Right ventricle myocardium inferior (tissue), 1 donor: Measurements from ENCODE around the gene ENO4. TPM values are rescaled to one million over a fixed set of nuclear protein-coding genes. Genes with fewer than 3 reads are reported as not detected.

Source experiments
- ATAC-seq: fragments of 200-7000 bp; cut with Tn5 transposase; one replicate; pipeline ENCODE4 v1.9.1; 2020; ENCODE audit warnings: mild to moderate bottlenecking, moderate library complexity
- DNase-seq: peaks from one replicate; pipeline ENCODE4 v3.0.0; 2021; ENCODE audit errors: missing footprints
- intact Hi-C: fragments of 100-400 bp; cut with DNase I; formaldehyde crosslinking; loops from one replicate; pipeline ENCODE4 v1.11.0; 2022
- total RNA-seq: library from RNA; stranded (reverse); fragmentation: NEBNext Ultra II Directional; extraction: Animal tissue kit (Norgen Biotek cat#: 25700); gene quantifications from one replicate; pipeline ENCODE4 v1.2.1, GENCODE V29; 2021
- donor health status: DM: no; HTN: yes; CAD: no; lungs with severe emphysema.

Gene ENO4
- total RNA-seq, 1 donor from 2014 or later = not detected

- no peak for DNase-seq
- intact Hi-C loops = no loop called here
- no peak for ATAC-seq
Observed at GRCh38 chr10:116861796-116862195, 12.5 kb downstream of the ENO4 start.

- no peak for ATAC-seq
- intact Hi-C loops = no loop called here
- DNase-seq = no peak
Observed at GRCh38 chr10:116864436-116864835, 15.1 kb downstream of the ENO4 start.

DNA sequence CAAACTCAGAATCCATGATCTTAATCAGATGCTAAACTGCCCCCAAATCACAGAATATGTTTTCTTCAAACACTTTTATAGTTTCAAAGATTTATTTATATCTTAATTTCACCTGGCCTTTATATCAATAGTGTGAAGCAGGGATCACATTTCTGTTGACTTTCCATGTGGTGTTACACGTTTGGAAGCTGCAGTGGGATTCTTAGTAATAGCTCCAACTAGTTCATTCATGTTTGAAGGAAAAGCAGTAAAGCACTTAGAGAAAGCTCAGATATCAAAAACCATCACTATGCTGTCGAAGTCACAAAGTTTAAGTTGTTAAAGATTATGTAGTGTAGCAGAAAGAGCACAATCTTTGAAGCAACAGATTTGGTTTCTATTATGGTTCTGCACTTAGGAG is 16.8 kb downstream of the ENO4 start:
- ATAC-seq (no peak), DNase-seq (no peak)
- intact Hi-C loops = no loop called here

DNA sequence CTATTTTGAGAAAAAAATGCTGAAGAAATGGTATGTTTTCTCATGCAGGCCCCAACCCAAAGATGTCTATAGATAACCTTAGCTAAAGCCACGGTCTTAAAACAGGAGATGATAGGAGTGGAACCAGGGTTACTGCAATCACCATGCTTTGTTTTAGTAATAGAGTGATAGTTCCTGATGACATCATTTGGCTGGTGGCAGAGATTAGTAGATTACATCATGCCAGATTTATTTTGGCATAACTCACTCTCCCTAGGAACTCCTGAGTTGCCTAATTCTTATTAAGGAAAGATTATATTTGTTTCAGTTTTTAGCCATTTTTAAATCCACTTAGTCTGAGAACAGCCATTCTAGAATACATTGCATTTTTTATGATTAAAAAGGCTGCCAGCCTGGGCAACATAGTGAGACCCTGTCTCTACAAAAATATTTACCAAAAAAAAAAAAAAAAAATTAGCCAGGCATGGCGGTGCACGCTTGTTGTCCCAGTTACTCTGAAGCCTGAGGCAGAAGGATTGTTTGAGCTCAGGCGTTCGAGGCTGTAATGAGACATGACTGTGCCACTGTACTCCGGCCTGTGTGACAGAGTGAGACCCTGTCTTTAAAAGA is 17.8 kb downstream of the ENO4 start:
- no peak for DNase-seq
- intact Hi-C loops = no loop called here
- ATAC-seq = no peak

- ATAC-seq (no peak), DNase-seq (no peak)
- intact Hi-C loops = no loop called here
Observed at GRCh38 chr10:116868198-116868676, 18.9 kb downstream of the ENO4 start.

- intact Hi-C loops = no loop called here
- no peak for ATAC-seq
- no peak for DNase-seq
Observed at GRCh38 chr10:116868722-116869121, 19.4 kb downstream of the ENO4 start.

DNA sequence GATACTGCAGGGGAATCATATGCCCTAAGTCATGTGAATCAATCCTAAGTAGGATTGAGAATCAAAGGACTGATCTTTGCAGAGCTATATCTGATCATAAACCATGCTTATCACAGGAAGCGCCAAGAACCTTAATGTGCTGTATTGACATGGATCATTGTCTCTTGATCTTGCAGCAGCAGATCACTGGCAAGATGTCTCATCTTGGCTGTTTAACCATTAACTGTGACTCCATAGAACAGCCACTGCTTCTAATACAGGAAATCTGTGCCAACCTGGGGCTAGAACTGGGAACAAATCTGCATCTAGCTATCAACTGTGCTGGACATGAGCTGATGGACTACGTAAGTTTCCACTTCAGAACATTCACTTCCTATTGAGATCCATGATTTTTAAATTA is 21.6 kb downstream of the ENO4 start:
- ATAC-seq (no peak), DNase-seq (no peak)
- intact Hi-C loops = no loop called here

- ATAC-seq = no peak
- intact Hi-C loops = no loop called here
- no peak for DNase-seq
Observed at GRCh38 chr10:116873134-116873533, 23.8 kb downstream of the ENO4 start.

DNA sequence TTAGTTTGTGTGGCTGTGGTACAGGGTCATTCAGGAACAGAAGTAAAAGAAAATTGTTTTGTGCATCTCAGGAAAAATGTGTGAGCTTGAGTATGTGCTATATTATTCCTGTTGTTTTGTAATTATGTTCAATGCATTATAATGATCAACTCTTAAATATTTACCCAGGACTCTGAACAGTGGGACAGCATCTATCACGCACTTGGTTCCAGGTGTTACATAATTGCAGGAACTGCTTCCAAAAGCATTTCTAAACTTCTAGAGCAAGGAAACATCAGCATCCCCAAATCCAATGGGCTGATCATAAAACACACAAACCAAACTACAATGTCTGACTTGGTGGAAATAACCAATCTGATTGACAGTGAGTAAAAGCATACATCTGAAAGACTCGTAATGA is 26.6 kb downstream of the ENO4 start:
- DNase-seq (no peak), ATAC-seq (no peak)
- intact Hi-C loops = no loop called here

GRCh38 chr10:116877391-116877790 is 28.1 kb downstream of the ENO4 start:
- ATAC-seq (no peak), DNase-seq (no peak)
- intact Hi-C loops = no loop called here

DNA sequence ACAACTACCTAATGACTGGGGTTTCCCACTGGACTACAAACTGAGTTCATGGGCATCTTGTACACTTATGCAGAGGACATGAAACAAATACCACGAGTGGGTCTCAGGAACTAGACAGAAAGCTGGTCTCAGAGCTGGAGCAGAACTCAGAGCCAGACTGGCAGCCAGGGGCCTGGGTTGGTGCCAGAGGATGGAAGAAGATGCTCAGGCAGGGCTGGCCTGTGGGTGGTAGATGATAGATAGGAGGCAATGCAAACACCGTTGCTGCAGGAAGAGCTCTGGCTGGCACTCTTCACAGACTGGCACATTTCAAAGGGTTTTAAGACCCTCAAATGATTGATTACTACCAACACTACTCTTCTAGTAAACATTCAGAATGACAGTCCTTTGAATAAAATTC is 28.8 kb downstream of the ENO4 start:
- ATAC-seq (no peak), DNase-seq (no peak)

GRCh38 chr10:116879817-116880216 is 30.5 kb downstream of the ENO4 start:
- DNase-seq (no peak), ATAC-seq (no peak)
- intact Hi-C loops = no loop called here

More for the DNA sequence above, 28.8 kb downstream of the ENO4 start:
- intact Hi-C loops = no loop called here

GRCh38 chr10:116880716-116881482 is 31.6 kb downstream of the ENO4 start:
- intact Hi-C loops = no loop called here
- no peak for ATAC-seq
- no peak for DNase-seq

GRCh38 chr10:116882639-116883038 is 33.3 kb downstream of the ENO4 start:
- ATAC-seq = no peak
- intact Hi-C loops = no loop called here

DNA sequence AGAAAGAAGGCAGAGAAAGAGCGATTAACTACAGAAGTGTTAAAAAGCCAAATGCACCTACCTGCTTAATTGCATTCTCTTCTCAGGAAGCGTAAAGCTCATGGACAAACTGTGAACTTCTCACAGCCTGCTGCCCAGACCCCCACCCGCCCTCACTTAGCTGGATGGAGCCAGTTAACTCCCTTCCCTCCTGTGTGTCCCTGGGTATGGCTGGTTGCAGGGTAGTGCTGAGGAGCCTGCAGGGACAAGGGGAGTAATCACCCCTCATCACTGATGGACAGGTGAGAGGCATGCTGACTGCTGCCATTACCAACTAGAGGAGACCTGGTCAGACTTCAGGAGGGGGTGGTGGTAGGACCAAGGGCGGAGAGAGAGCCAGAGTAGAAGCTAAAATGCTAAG is 37.5 kb downstream of the ENO4 start:
- no peak for ATAC-seq

More at GRCh38 chr10:116882639-116883038, 33.3 kb downstream of the ENO4 start:
- DNase-seq = no peak

DNA sequence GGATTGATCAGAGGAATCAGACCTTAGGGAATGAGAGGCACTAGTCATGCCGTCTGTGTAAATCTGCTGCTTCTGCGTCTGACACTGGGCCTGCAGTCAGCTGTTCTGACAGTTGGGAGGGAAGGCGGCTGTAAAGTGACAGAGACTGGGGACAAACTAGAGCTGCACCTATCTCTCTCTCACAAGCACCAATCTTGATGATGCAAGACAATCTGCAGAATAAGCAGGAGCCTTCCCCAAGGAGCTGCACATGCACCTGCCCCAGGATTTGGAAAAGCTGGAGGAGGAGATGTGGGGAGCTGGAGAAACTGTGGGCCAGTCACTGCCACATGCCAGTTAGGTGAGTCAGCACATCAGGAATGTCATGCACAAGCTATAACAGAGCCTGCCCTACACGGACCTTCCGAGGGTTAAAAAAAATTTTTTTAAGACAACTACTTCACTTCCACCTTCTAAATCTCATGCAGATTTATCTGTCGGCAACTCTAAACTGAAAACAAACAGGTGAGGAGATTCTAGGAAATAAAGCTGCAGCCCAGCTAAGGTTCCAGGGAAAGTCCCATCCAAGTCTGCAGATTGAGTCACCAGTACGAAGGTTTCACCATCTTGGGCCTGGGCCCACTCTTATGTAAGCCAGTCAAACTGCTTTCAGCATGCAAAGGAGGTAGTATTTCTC is 39.2 kb downstream of the ENO4 start:
- ATAC-seq (peak; percentile 79), DNase-seq (no peak)
- intact Hi-C loops = no loop called here

More for the DNA sequence above, 37.5 kb downstream of the ENO4 start:
- intact Hi-C loops = no loop called here
- DNase-seq = no peak

DNA sequence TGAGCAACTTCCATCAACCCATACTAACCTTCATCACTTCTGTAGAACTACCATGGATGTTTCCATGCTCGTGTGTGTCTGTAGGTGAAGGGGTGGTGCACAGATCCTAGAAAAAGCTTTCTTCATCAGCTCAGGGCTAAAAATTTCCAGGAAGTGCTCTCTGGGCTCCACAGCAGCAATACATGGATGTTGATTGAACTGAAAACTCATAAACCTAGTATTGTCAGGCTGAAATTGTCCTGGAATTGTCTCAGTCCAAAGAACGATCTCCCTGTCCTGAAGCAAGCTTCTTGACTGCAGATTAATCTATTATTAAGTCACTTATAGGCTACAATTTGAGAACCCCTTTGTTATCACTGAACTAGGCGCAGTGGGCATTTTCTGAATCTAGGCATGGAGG is 39.8 kb downstream of the ENO4 start:
- DNase-seq (no peak), ATAC-seq (no peak)
- intact Hi-C loops = no loop called here

DNA sequence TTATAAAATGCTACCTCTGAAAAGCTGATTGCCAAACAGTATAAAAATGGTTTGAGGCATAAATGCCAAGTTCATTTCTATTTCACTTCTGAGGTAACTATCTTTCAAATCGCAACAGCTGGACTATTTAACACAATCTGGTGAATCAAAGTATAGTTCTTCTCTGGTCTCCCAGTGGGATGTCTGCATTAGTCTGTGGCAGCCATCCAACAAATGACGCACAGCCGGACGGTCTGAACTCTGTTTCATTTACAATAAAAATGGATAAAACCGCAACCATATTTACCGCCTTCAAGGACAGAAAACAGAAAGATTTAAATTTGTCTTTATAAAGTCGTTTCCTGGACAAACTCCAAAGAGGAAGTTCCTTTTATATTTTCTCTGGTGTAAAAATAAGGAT is 41.9 kb downstream of the ENO4 start:
- intact Hi-C loops = no loop called here
- ATAC-seq (no peak), DNase-seq (no peak)

GRCh38 chr10:116892907-116893685 is 43.8 kb downstream of the ENO4 start:
- no peak for DNase-seq
- no peak for ATAC-seq
- intact Hi-C loops = no loop called here
